GM19395 (cell line): ENCODE results near the gene EMP3.

ENCODE experiments used
- ATAC-seq: cut with Tn5 transposase; IDR thresholded peaks from one replicate; pipeline ENCODE4 v1.9.1; 2021; ENCODE audit warnings: mild to moderate bottlenecking, moderate library complexity; ENCODE audit not compliant: unreplicated experiment

EMP3 gene

DNA sequence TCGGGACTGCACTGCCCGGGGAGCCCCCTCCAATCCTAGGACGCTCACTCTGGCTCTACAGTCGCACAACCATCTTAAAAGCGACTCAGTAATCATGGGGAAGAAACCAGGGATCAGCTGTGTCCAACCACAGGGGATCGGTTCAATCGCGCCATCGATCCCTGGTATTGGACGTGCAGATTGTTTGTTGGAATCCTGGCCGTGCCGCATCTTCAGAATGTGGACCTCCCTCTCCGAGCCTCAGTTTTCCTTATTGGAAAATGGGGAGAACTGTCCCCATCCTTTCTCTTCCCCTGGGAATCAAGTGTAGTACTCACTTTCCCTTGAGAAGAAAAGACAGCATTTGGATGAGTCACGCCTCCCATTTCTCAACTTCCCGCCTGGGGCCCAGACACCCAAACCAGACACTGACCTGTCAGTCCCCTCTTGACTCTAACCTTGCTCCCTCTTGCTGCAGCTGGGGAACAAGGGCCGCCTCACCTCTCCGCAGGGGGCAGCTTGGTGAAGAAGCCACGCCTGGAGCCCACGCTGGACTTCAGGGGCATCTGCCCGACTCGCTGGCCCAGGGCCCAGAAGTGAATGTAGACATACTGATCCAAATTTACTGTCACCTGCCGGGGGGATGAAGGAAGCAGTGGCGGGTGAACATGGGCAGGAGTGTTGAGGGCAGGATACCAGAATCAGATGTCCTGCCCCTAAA, 17.6 kb downstream of the EMP3 start:
- ATAC-seq, result no peak

DNA sequence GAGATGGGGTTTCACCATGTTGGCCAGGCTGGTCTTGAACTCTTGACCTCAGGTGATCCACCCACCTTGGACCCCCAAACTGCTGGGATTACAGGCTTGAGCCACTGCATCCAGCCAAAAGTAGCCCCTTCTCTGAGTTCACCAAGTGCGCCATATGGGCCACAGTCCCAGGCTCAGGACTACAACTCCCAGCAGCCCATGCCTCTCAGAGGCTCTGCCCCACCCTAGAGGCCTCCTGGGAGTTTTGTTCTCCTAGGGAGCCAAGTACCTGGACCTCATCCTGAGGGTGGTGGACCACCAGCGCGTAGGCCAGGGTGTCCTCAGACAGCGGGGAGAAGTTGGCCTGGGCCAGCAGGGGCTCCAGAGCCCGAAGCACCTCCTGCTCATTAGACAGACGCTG, 19.5 kb downstream of the EMP3 start:
- no peak for ATAC-seq

- no peak for ATAC-seq
Measured at GRCh38 chr19:48346191-48346590, 20.8 kb downstream of the EMP3 start.

DNA sequence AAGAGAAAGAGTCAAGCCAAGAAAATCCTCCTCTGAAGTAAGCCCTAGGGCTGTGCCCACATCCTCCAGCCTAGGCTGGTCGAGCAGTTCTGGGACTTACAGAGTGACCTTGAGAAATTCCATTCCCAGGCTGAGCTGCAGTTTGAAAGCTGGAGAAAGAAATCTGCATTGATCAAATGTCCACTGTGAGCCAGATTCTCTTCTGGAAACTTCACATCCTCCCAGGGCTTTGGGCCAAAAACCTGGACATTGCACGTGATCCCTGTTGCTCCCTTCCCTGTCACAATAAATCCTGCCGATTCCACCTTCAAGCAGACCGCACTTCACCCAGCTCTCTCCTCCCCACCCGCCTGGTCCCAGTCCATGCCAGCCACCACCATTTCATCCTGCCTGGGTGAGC, 22.7 kb downstream of the EMP3 start:
- ATAC-seq, result no peak

DNA sequence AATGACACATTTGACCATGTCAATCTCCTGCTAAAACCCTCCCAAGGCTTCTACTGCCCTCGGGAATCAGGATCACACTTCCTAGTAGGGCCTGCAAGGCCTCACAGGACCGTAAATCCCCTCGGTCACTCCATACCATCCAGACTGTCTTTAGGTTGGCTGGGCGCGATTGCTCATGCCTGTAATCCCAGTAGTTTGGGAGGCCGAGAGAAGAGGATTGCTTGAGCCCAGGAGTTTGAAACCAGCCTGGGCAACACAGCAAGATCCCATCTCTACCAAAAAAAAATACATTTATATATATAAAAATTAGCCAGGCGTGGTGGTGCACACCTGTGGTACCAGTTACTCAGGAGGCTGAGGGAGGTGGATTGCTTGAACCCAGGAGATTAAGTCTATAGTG, 23.4 kb downstream of the EMP3 start:
- no peak for ATAC-seq

DNA sequence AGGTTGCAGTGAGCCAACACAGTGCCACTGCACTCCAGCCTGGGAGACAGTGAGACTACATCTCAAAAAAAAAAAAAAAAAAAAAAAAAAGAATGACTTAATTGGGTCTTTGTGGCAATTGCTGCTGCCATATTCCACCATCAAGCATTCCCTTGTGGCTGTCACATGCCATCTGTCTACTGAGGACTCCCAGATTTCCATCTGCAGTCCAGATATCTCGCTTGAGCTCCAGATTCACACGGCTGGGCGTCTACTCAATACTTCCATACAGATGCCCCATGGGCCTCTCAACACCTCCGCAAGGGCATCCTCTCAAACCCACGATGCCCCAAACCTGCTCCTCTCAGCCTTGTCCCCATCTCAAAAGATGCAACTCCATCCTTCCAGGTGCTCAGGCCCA, 25.5 kb downstream of the EMP3 start:
- no peak for ATAC-seq

GRCh38 chr19:48351341-48351752, 26.0 kb downstream of the EMP3 start:
- ATAC-seq, result no peak

- no peak for ATAC-seq
Measured at GRCh38 chr19:48353677-48354076, 28.3 kb downstream of the EMP3 start.

GRCh38 chr19:48354332-48354992, 29.1 kb downstream of the EMP3 start:
- ATAC-seq, result no peak

- ATAC-seq, result no peak
Measured at GRCh38 chr19:48355365-48355954, 30.1 kb downstream of the EMP3 start.

- ATAC-seq, result no peak
Measured at GRCh38 chr19:48359123-48359522, 33.8 kb downstream of the EMP3 start.

- ATAC-seq, result no peak
Measured at GRCh38 chr19:48361912-48362311, 36.6 kb downstream of the EMP3 start.

DNA sequence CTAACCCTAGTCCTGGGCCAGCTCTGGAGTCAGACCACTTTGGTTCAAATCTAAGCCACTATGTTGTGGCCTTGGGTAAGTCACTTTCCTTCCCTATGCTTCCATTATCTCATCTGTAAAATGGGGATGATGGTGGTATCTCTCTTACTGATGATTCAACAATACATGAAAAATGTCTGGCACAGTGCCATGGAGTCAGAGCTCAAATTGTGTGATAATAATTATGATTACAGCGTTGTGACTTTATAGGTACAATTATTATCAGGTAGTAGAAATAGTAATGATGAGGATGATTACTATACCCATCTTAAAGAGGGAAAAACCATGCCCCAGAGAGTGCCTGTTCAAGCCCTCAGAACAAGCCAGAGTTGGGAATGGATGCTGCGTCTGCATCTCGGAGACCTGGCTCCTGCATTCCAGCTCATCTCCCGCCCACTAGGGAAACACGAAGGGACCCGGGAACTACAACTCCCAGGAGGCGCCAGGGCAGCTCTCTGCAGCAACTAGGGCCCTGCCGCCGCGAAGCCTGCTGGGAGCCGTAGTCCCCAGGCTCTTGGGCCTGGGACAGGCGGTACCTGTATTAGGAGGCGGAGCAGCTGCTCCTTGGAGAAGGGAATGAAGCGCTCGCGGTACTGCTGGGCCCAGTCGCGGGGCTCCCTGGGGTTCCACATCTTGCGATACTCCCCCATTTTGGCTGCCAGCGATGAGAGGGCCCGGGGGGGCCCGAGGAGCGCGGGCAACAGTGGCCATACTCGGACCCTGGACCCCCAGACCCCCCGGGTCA, 37.6 kb downstream of the EMP3 start:
- ATAC-seq, result peak; percentile 43

- peak; percentile 32 for ATAC-seq
Measured at GRCh38 chr19:48363500-48363809, 38.1 kb downstream of the EMP3 start.

GRCh38 chr19:48363810-48364597, 38.7 kb downstream of the EMP3 start, which contains the start of the genes SYNGR4 and TMEM143:
SYNGR4 (plus strand) TSS chr19:48364367; CDS start chr19:48365843, 1,476 bp downstream.
TMEM143 (minus strand) TSS chr19:48363940; CDS start chr19:48363920, 20 bp downstream.
- peak; percentile 77 for ATAC-seq

- ATAC-seq, result no peak
Measured at GRCh38 chr19:48364598-48365348, 39.4 kb downstream of the EMP3 start.

GRCh38 chr19:48365602-48366001, 40.2 kb downstream of the EMP3 start:
- ATAC-seq, result no peak

- ATAC-seq, result no peak
Measured at GRCh38 chr19:48367855-48368254, 42.5 kb downstream of the EMP3 start.

DNA sequence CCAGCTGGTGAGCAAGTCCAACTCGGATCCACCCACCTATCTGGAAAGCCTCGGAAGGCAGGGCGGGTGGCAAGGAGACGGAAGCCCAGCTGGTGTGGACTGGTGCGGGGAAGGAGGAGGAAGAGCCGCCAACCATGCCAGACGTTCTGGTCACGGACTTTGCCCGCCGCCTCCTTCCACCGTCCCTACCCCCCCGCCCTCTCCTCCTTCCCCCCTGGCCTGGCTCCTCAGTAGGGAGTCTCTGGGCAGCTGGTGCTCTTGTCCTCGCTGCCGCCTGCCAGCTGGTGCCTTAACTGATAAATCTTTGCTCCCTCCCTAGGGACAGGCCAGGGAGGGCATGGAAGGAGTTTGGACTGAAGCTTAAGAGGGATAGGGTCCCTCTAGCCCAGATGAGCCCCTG, 43.6 kb downstream of the EMP3 start:
- no peak for ATAC-seq

GRCh38 chr19:48370955-48371354, 45.6 kb downstream of the EMP3 start:
- ATAC-seq, result no peak
